Limb (tissue), 2 donors: Measurements from ENCODE around the gene MKNK2.

ENCODE experiments used
- DNase-seq, 2 donors: peaks; one replicate each; pipeline ENCODE4 v3.0.0-alpha.2; 2016; ENCODE audit errors: extremely low spot score in 2 of 2

The MKNK2 gene

GRCh38 chr19:2080336-2080988 is 29.4 kb upstream of the MKNK2 start:
- no peak for DNase-seq

- DNase-seq: no peak
Observed at GRCh38 chr19:2079865-2080301, 28.8 kb upstream of the MKNK2 start.

GRCh38 chr19:2079076-2079864 is 28.2 kb upstream of the MKNK2 start:
- no peak for DNase-seq

- DNase-seq: no peak
Observed at GRCh38 chr19:2077833-2078619, 27.0 kb upstream of the MKNK2 start.

GRCh38 chr19:2077398-2077797 is 26.4 kb upstream of the MKNK2 start:
- no peak for DNase-seq

- DNase-seq: no peak
Observed at GRCh38 chr19:2076526-2076944, 25.5 kb upstream of the MKNK2 start.

- no peak for DNase-seq
Observed at GRCh38 chr19:2072757-2073551, 21.9 kb upstream of the MKNK2 start.

GRCh38 chr19:2070986-2071673 is 20.1 kb upstream of the MKNK2 start:
- no peak for DNase-seq

- DNase-seq: no peak
Observed at GRCh38 chr19:2070436-2070827, 19.4 kb upstream of the MKNK2 start.

GRCh38 chr19:2064788-2065524 is 13.9 kb upstream of the MKNK2 start:
- no peak for DNase-seq

GRCh38 chr19:2064395-2064787 is 13.3 kb upstream of the MKNK2 start:
- DNase-seq: no peak

GRCh38 chr19:2063824-2064223 is 12.8 kb upstream of the MKNK2 start:
- DNase-seq: no peak

GRCh38 chr19:2062770-2063169 is 11.7 kb upstream of the MKNK2 start:
- no peak for DNase-seq

GRCh38 chr19:2062389-2062729 is 11.3 kb upstream of the MKNK2 start:
- no peak for DNase-seq

- DNase-seq: peak; percentile 99 to 100
Observed at GRCh38 chr19:2061495-2062388, 10.7 kb upstream of the MKNK2 start.

GRCh38 chr19:2060884-2061494 is 9.9 kb upstream of the MKNK2 start:
- peak in 1 of 2 donors; percentile 47 for DNase-seq

- DNase-seq: no peak
Observed at GRCh38 chr19:2059422-2060201, 8.6 kb upstream of the MKNK2 start.
